ENCODE results near the gene GRIK4. TPM values are rescaled to one million over a fixed set of nuclear protein-coding genes. Genes with fewer than 3 reads are reported as not detected.

Gene GRIK4
- total RNA-seq, 1 experiment from 2014 or later = not detected

DNA sequence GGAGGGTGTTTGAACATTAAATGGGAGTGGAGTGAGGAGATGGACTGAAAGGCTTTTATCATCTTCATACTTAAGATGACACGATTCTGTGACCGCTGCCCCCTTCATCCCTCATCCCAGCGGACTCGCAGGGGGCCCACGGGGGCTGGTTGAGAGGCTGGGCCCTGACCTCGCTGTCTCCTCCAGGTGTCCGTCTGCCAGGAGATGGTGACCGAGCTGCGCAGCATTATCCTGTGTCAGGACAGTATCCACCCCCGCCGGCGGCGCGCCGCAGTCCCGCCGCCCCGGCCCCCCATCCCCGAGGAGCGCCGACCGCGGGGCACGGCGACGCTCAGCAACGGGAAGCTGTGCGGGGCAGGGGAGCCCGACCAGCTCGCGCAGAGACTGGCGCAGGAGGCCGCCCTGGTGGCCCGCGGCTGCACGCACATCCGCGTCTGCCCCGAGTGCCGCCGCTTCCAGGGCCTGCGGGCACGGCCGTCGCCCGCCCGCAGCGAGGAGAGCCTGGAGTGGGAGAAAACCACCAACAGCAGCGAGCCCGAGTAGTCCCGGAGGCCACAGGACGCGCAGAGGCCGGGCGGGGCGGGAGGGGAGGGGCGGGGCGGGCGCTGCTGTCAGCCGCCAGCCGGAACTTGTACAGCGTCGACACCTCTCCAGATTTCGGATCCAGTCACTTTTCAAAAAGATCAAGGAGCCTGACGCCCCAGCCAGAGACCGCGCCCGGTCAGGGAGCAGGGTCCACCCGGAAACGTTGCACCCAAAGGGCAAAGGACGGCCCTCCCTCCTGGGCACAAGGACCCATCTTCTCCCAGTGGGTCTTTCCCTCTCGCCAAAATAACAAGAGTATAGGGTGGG, 474.4 kb downstream of the GRIK4 start:
- peak overlapping the region; percentile 26; the same call in 1 of the 2 replicates for H3K4me3 ChIP-seq
- BruUV-seq (replicated peaks) = no TSS peak
- peak in 1 of 2 experiments; percentile 10 for DNase-seq
- H3K9me3 ChIP-seq (ENCODE audit: insufficient read depth, low read depth) = no peaks in the 10 kb centered on the region
- ChIA-PET CTCF (interaction anchor here (0.8 kb wide), 1 partner anchor 16 kb away, joined by 8 read pairs; no protein-coding TSS in a partner anchor), POLR2A (ENCODE audit: unreplicated experiment) (no interaction called here)
- peaks cover 98% of the 10 kb centered on the region for H3K27me3 ChIP-seq (ENCODE audit: insufficient read depth, low read depth)
- no peaks in the 10 kb centered on the region for H3K9me2 ChIP-seq (ENCODE audit: insufficient read depth)
- H3K4me2 ChIP-seq = peak overlapping the region; percentile 60
- H3K4me1 ChIP-seq (replicated peaks; ENCODE audit: insufficient read depth) = no peaks in the 10 kb centered on the region
- H2AFZ ChIP-seq = no peak overlapping the region
- H3K36me3 ChIP-seq (ENCODE audit: low read depth) = no peaks in the 10 kb centered on the region
- H3F3A ChIP-seq (ENCODE audit: insufficient read depth, low read depth) = no peaks in the 10 kb centered on the region
- H3K79me2 ChIP-seq (ENCODE audit: low read depth) = no peaks in the 10 kb centered on the region
- intact Hi-C loops (cut with micrococcal nuclease; ENCODE audit: unreplicated experiment) = no loop called here
- peak; percentile 55; the same call in 1 of the 2 replicates for TF ChIP-seq EZH2 (IDR thresholded peaks at IDR 0.05; ENCODE audit: low read depth)
- no peak for TF ChIP-seq CTCF (conservative IDR thresholded peaks at IDR 0.05)
- no peaks in the 10 kb centered on the region for H4K20me1 ChIP-seq (ENCODE audit: insufficient read depth)
- H3K27ac ChIP-seq = no peak overlapping the region

- H3K36me3 ChIP-seq (ENCODE audit: low read depth) = no peaks in the 10 kb centered on the region
- no TSS peak for BruUV-seq (replicated peaks)
- peaks cover 98% of the 10 kb centered on the region for H3K27me3 ChIP-seq (ENCODE audit: insufficient read depth, low read depth)
- ChIA-PET CTCF (no interaction called here), POLR2A (ENCODE audit: unreplicated experiment) (no interaction called here)
- H3K9me2 ChIP-seq (ENCODE audit: insufficient read depth) = no peaks in the 10 kb centered on the region
- no peaks in the 10 kb centered on the region for H3K9me3 ChIP-seq (ENCODE audit: insufficient read depth, low read depth)
- no peak overlapping the region for H2AFZ ChIP-seq
- no peaks in the 10 kb centered on the region for H3K4me1 ChIP-seq (replicated peaks; ENCODE audit: insufficient read depth)
- H3K4me2 ChIP-seq = no peak overlapping the region
- no peaks in the 10 kb centered on the region for H3F3A ChIP-seq (ENCODE audit: insufficient read depth, low read depth)
- no peaks in the 10 kb centered on the region for H4K20me1 ChIP-seq (ENCODE audit: insufficient read depth)
- intact Hi-C loops (cut with micrococcal nuclease; ENCODE audit: unreplicated experiment) = no loop called here
- TF ChIP-seq CTCF (conservative IDR thresholded peaks at IDR 0.05) (no peak), EZH2 (IDR thresholded peaks at IDR 0.05; ENCODE audit: low read depth) (no peak)
- DNase-seq = no peak
- no peak overlapping the region for H3K4me3 ChIP-seq
- no peaks in the 10 kb centered on the region for H3K79me2 ChIP-seq (ENCODE audit: low read depth)
- no peak overlapping the region for H3K27ac ChIP-seq
Measured at GRCh38 chr11:120988603-120989002, 477.1 kb downstream of the GRIK4 start.

DNA sequence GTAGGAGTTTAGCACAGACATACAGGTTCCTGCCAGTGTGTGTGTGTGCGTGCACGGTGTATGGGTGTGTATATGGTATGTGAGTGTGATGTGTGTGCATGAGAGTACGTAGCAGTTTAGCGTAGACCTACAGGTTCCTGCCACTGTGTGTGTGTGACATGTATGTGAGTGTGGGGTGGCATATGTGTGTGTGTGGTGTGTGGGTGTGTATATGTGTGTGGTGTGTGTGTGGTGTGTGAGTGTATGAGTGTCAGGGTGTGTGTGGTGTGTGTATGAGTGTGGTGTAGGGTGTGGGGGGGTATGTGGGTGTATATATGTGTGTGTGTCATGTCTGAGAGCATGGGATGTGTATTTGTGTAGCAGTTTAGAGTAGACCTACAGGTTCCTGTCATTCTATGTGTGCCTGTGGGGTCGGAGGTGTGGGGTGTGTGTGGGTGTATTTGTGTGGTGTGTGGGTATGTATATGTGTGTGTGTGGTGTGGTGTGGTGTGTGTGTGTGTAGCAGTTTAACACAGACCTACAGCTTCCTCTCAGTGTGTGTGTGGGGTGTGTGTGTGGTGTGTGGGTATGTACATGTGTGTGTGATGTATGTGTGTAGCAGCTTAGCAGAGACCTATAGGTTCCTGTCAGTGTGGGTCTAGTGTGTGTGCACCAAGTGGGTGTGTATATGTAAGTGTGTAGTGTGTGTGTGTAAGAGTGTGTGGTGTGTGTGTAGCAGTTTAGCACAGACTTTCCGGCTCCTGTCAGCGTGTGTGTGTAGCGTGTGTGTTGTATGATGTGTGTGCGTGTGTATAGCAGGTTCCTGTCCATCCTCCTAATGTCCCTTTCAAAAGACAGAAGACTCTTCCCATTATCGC, 480.5 kb downstream of the GRIK4 start:
- CTCF ChIA-PET = no interaction called here
- BruUV-seq (replicated peaks) = no TSS peak
- peaks cover 98% of the 10 kb centered on the region for H3K27me3 ChIP-seq (ENCODE audit: insufficient read depth, low read depth)

More for the DNA sequence above, 480.5 kb downstream of the GRIK4 start:
- peak in 1 of 2 experiments; percentile 31 for DNase-seq
- Histone ChIP-seq H3K4me3 (no peak overlapping the region), H3F3A (ENCODE audit: insufficient read depth, low read depth) (no peaks in the 10 kb centered on the region), H3K4me1 (replicated peaks; ENCODE audit: insufficient read depth) (no peaks in the 10 kb centered on the region), H3K36me3 (ENCODE audit: low read depth) (no peaks in the 10 kb centered on the region), H4K20me1 (ENCODE audit: insufficient read depth) (no peaks in the 10 kb centered on the region), H3K79me2 (ENCODE audit: low read depth) (no peaks in the 10 kb centered on the region), H2AFZ (no peak overlapping the region), H3K9me2 (ENCODE audit: insufficient read depth) (no peaks in the 10 kb centered on the region), H3K27ac (no peak overlapping the region), H3K4me2 (no peak overlapping the region), H3K9me3 (ENCODE audit: insufficient read depth, low read depth) (no peaks in the 10 kb centered on the region)
- POLR2A ChIA-PET (ENCODE audit: unreplicated experiment) = no interaction called here
- intact Hi-C loops (cut with micrococcal nuclease; ENCODE audit: unreplicated experiment) = no loop called here
- TF ChIP-seq CTCF (conservative IDR thresholded peaks at IDR 0.05) (no peak), EZH2 (IDR thresholded peaks at IDR 0.05; ENCODE audit: low read depth) (no peak)
